Measurements from ENCODE around the gene NEGR1.

GRCh38 chr1:72282271-72283021, at the start of gene NEGR1:
- no peak for TF ChIP-seq ZNF384 (IDR thresholded peaks at IDR 0.05; ENCODE audit: low read depth, low read length)
- no peak for TF ChIP-seq NR2F6 (CRISPR knock-in tag; IDR thresholded peaks at IDR 0.05)
- TF ChIP-seq, protein P1, sequence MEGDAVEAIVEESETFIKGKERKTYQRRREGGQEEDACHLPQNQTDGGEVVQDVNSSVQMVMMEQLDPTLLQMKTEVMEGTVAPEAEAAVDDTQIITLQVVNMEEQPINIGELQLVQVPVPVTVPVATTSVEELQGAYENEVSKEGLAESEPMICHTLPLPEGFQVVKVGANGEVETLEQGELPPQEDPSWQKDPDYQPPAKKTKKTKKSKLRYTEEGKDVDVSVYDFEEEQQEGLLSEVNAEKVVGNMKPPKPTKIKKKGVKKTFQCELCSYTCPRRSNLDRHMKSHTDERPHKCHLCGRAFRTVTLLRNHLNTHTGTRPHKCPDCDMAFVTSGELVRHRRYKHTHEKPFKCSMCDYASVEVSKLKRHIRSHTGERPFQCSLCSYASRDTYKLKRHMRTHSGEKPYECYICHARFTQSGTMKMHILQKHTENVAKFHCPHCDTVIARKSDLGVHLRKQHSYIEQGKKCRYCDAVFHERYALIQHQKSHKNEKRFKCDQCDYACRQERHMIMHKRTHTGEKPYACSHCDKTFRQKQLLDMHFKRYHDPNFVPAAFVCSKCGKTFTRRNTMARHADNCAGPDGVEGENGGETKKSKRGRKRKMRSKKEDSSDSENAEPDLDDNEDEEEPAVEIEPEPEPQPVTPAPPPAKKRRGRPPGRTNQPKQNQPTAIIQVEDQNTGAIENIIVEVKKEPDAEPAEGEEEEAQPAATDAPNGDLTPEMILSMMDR (IDR thresholded peaks at IDR 0.05 in 2 of 3, conservative IDR thresholded peaks at IDR 0.05 in 1 of 3; ENCODE audit: insufficient read depth in 2 of 3, low read depth in 1 of 3, low read length in 3 of 3), result no peak
- no peak for TF ChIP-seq ZNF239 (CRISPR knock-in tag; IDR thresholded peaks at IDR 0.05)
- TF ChIP-seq EZH2 (IDR thresholded peaks at IDR 0.05; ENCODE audit: borderline replicate concordance, low read depth, low read length), result no peak
- no peak for TF ChIP-seq MAFK (IDR thresholded peaks at IDR 0.05; ENCODE audit: low read length)
- no peak for TF ChIP-seq SETDB1 (IDR thresholded peaks at IDR 0.05; ENCODE audit: low read length)
- TF ChIP-seq YY1 (IDR thresholded peaks at IDR 0.05; ENCODE audit: borderline replicate concordance in 1 of 3, control insufficient read depth in 1 of 3, extremely low read depth in 1 of 3, insufficient read depth in 3 of 3, insufficient read length in 1 of 3, insufficient replicate concordance in 2 of 3, low read depth in 1 of 3, low read length in 2 of 3), result no peak
- TF ChIP-seq POLR2A (conservative IDR thresholded peaks at IDR 0.05), result no peak
- no peak for TF ChIP-seq ERF (CRISPR knock-in tag; IDR thresholded peaks at IDR 0.05)
- TF ChIP-seq MXI1 (IDR thresholded peaks at IDR 0.05; ENCODE audit: low read depth, low read length), result no peak
- no peak for TF ChIP-seq POLR3G (IDR thresholded peaks at IDR 0.05; ENCODE audit: extremely low read depth, insufficient read length, insufficient replicate concordance)
